Glutamatergic neuron (in vitro differentiated cells): ENCODE measurements around the gene CDC42BPA. TPM values are rescaled to one million over a fixed set of nuclear protein-coding genes. Genes with fewer than 3 reads are reported as not detected.

Experiments used
- DNase-seq: peaks from one replicate; pipeline ENCODE4 v3.0.0; 2022
- H3K27ac Mint-ChIP-seq: one replicate; pipeline ENCODE4 v1.8.0; 2020; ENCODE audit warnings: mild to moderate bottlenecking, mixed read lengths, inconsistent platforms; ENCODE audit not compliant: unreplicated experiment
- H3K27me3 Mint-ChIP-seq: one replicate; pipeline ENCODE4 v1.8.0; 2020; ENCODE audit warnings: mild to moderate bottlenecking, moderate library complexity, mixed read lengths, inconsistent platforms; ENCODE audit not compliant: unreplicated experiment
- H3K36me3 Mint-ChIP-seq: one replicate; pipeline ENCODE4 v1.8.0; 2020; ENCODE audit warnings: mild to moderate bottlenecking, mixed read lengths, inconsistent platforms; ENCODE audit not compliant: unreplicated experiment
- H3K4me1 Mint-ChIP-seq: one replicate; pipeline ENCODE4 v1.8.0; 2020; ENCODE audit warnings: mild to moderate bottlenecking, low read depth, mixed read lengths, inconsistent platforms; ENCODE audit not compliant: unreplicated experiment
- H3K4me3 Mint-ChIP-seq: one replicate; pipeline ENCODE4 v1.8.0; 2020; ENCODE audit warnings: mild to moderate bottlenecking, mixed read lengths, inconsistent platforms; ENCODE audit not compliant: unreplicated experiment
- H3K9me3 Mint-ChIP-seq: one replicate; pipeline ENCODE4 v1.8.0; 2020; ENCODE audit warnings: mild to moderate bottlenecking, moderate library complexity, mixed read lengths, inconsistent platforms; ENCODE audit not compliant: unreplicated experiment
- CTCF ChIP-seq: fragments of 200-600 bp; sonication (generic); IDR thresholded peaks from one replicate; pipeline ENCODE4 v1.5.0; 2021; ENCODE audit not compliant: partially characterized antibody, unreplicated experiment
- total RNA-seq: library from RNA; stranded (reverse); fragmentation: NEBNext Ultra II Directional; extraction: Animal tissue kit (Norgen Biotek cat#: 25700); gene quantifications from one replicate; pipeline ENCODE4 v1.2.1, GENCODE V29; 2021; ENCODE audit not compliant: unreplicated experiment

Gene CDC42BPA
- total RNA-seq, 1 donor from 2014 or later = 66.0 TPM

GRCh38 chr1:227299688-227300087 lies 18.6 kb downstream of the CDC42BPA start:
- H3K27ac Mint-ChIP-seq = no peak overlapping the region
- TF ChIP-seq CTCF = no peak
- H3K36me3 Mint-ChIP-seq = no peaks in the 10 kb centered on the region
- H3K4me3 Mint-ChIP-seq = no peak overlapping the region
- H3K27me3 Mint-ChIP-seq = no peaks in the 10 kb centered on the region
- no peaks in the 10 kb centered on the region for H3K9me3 Mint-ChIP-seq
- H3K4me1 Mint-ChIP-seq = peaks cover 2% of the 10 kb centered on the region
- DNase-seq = no peak

- Mint-ChIP-seq H3K36me3 (no peaks in the 10 kb centered on the region), H3K4me1 (peaks cover 2% of the 10 kb centered on the region), H3K27me3 (no peaks in the 10 kb centered on the region), H3K9me3 (no peaks in the 10 kb centered on the region), H3K27ac (no peak overlapping the region), H3K4me3 (no peak overlapping the region)
- TF ChIP-seq CTCF = no peak
- no peak for DNase-seq
Observed at GRCh38 chr1:227299241-227299627, 19.1 kb downstream of the CDC42BPA start.

GRCh38 chr1:227298512-227299240 lies 19.6 kb downstream of the CDC42BPA start:
- no peak for TF ChIP-seq CTCF
- Mint-ChIP-seq H3K27ac (no peak overlapping the region), H3K27me3 (no peaks in the 10 kb centered on the region), H3K36me3 (no peaks in the 10 kb centered on the region), H3K4me1 (peaks cover 2% of the 10 kb centered on the region), H3K4me3 (no peak overlapping the region), H3K9me3 (no peaks in the 10 kb centered on the region)
- DNase-seq = no peak

GRCh38 chr1:227297073-227297793 lies 21.1 kb downstream of the CDC42BPA start:
- Mint-ChIP-seq H3K27ac (no peak overlapping the region), H3K4me1 (no peaks in the 10 kb centered on the region), H3K9me3 (no peaks in the 10 kb centered on the region), H3K36me3 (no peaks in the 10 kb centered on the region), H3K4me3 (no peak overlapping the region), H3K27me3 (no peaks in the 10 kb centered on the region)
- DNase-seq = no peak
- TF ChIP-seq CTCF = no peak

- H3K4me1 Mint-ChIP-seq = no peaks in the 10 kb centered on the region
- no peak for DNase-seq
- H3K27me3 Mint-ChIP-seq = no peaks in the 10 kb centered on the region
- no peak overlapping the region for H3K4me3 Mint-ChIP-seq
- no peak for TF ChIP-seq CTCF
- no peaks in the 10 kb centered on the region for H3K36me3 Mint-ChIP-seq
- no peaks in the 10 kb centered on the region for H3K9me3 Mint-ChIP-seq
- H3K27ac Mint-ChIP-seq = no peak overlapping the region
Observed at GRCh38 chr1:227295609-227296008, 22.7 kb downstream of the CDC42BPA start.
